ENCODE data around the gene FABP3. TPM values are rescaled to one million over a fixed set of nuclear protein-coding genes. Genes with fewer than 3 reads are reported as not detected.
A peak's percentile ranks its signal among the peaks of the same experiment; 100 is the strongest.

FABP3 gene
- total RNA-seq, 1 donor from 2014 or later, result 1.1 TPM

DNA sequence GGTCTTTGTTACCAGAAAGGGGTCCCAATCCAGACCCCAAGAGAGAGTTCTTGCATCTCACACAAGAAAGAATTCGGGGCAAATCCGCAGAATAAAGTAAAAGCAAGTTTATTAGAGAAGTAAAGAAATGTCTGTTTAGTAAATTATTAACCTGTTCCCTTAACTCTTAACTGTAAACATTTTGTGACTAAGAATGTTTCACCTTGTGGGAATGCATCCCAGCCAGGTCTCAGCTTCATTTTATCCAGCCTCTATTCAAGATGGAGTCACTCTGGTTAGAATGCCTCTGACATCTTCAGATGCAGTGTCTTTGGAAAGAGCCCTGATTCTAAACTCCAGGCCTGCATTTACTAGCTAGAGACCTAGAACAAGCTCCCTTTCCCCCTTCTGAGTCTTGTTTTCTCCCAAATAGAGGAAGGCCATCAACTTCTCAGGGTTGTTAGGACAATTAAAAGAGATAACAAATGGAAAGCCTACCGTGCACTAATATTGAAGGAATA is 4.5 kb upstream of the FABP3 start:
- TF ChIP-seq, protein P1, sequence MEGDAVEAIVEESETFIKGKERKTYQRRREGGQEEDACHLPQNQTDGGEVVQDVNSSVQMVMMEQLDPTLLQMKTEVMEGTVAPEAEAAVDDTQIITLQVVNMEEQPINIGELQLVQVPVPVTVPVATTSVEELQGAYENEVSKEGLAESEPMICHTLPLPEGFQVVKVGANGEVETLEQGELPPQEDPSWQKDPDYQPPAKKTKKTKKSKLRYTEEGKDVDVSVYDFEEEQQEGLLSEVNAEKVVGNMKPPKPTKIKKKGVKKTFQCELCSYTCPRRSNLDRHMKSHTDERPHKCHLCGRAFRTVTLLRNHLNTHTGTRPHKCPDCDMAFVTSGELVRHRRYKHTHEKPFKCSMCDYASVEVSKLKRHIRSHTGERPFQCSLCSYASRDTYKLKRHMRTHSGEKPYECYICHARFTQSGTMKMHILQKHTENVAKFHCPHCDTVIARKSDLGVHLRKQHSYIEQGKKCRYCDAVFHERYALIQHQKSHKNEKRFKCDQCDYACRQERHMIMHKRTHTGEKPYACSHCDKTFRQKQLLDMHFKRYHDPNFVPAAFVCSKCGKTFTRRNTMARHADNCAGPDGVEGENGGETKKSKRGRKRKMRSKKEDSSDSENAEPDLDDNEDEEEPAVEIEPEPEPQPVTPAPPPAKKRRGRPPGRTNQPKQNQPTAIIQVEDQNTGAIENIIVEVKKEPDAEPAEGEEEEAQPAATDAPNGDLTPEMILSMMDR (IDR thresholded peaks at IDR 0.05; ENCODE audit: unreplicated experiment), result no peak
- Mint-ChIP-seq H3K27me3 (ENCODE audit: unreplicated experiment) (peaks cover 3% of the 10 kb centered on the region), H3K4me3 (ENCODE audit: unreplicated experiment) (no peak overlapping the region), H3K4me1 (ENCODE audit: unreplicated experiment) (peaks cover 13% of the 10 kb centered on the region), H3K9me3 (ENCODE audit: unreplicated experiment) (no peaks in the 10 kb centered on the region), H3K36me3 (ENCODE audit: low read depth, unreplicated experiment) (no peaks in the 10 kb centered on the region), H3K27ac (ENCODE audit: unreplicated experiment) (no peak overlapping the region)
- no peak for DNase-seq (ENCODE audit: low spot score)

DNA sequence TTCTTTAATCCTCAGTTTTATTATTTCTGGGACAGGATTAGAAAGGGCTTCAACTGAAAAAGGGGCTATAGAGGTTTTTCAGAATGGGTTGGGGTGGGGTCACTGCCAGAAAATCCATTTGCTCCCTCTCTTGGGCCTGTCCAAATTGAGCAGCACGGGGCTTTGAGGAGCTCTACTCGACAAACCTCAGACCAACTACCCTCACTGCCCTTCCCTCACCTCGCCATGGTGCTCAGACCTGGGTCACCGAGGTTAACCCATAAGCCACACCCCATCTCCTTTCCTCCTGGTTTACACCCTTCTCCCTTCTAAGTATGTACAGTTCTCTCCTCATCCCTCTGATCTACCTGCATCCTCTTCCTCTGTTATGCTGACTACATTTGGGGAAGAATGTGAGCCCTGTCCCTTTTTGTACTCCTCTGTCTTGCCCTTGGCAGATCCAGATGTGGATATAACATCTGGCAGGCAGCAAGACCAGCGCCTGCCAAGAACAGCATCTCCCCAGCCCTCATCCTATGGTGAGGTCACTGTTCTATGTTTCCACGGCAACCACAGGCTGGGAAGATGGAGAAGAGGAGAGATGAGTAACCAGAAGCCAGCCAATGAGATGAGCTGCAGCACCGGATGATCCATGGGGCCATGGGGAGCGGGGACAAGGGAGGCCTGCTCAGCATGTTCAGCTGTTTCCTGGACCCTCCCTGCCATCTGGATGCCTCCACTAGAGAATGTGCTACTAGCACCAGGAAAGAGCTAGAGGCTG is 3.7 kb upstream of the FABP3 start:
- Mint-ChIP-seq H3K27ac (ENCODE audit: unreplicated experiment) (no peak overlapping the region), H3K36me3 (ENCODE audit: low read depth, unreplicated experiment) (no peaks in the 10 kb centered on the region), H3K4me1 (ENCODE audit: unreplicated experiment) (peaks cover 17% of the 10 kb centered on the region), H3K4me3 (ENCODE audit: unreplicated experiment) (no peak overlapping the region), H3K27me3 (ENCODE audit: unreplicated experiment) (peaks cover 7% of the 10 kb centered on the region), H3K9me3 (ENCODE audit: unreplicated experiment) (no peaks in the 10 kb centered on the region)
- DNase-seq (ENCODE audit: low spot score), result peak; percentile 42
- TF ChIP-seq, protein P1 (IDR thresholded peaks at IDR 0.05; ENCODE audit: unreplicated experiment), result no peak

DNA sequence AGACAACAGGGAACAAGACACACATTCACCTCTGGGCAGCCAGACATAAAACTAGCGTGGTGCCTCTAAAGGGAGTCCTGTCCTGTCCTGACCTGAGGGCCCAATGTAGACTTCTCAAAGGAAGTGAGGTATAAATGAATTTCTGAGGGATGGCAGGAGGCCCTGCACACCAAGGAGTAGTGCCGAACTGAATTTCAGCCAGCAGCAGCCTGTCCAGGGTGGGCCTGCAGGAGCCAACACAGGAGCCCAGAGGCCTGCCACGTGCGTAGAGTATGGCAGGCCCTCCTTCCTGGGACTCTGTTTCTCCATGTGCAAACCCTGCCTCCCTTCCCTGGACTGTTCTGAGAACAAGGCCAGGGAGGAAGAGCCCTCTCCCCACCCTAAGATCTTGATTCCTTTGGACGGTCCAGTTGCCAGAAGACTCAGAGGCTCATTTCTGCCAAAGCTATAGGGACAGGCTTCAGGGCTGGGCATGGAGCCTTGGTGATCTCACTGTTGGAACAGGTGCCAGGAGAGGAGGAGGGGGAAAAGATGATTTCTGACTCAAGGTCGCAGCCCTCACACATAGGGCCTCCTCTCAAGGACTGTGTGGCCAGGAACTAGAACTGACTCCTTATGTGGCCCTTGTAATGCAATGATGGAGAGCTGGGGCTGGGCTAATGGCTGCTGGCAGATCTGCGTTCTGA is 1.8 kb upstream of the FABP3 start:
- no peaks in the 10 kb centered on the region for H3K36me3 Mint-ChIP-seq (ENCODE audit: low read depth, unreplicated experiment)
- H3K4me1 Mint-ChIP-seq (ENCODE audit: unreplicated experiment), result peaks cover 11% of the 10 kb centered on the region
- H3K27me3 Mint-ChIP-seq (ENCODE audit: unreplicated experiment), result peaks cover 11% of the 10 kb centered on the region
- TF ChIP-seq, protein P1 (IDR thresholded peaks at IDR 0.05; ENCODE audit: unreplicated experiment), result no peak
- no peaks in the 10 kb centered on the region for H3K9me3 Mint-ChIP-seq (ENCODE audit: unreplicated experiment)
- no peak for DNase-seq (ENCODE audit: low spot score)
- H3K4me3 Mint-ChIP-seq (ENCODE audit: unreplicated experiment), result no peak overlapping the region
- H3K27ac Mint-ChIP-seq (ENCODE audit: unreplicated experiment), result no peak overlapping the region

DNA sequence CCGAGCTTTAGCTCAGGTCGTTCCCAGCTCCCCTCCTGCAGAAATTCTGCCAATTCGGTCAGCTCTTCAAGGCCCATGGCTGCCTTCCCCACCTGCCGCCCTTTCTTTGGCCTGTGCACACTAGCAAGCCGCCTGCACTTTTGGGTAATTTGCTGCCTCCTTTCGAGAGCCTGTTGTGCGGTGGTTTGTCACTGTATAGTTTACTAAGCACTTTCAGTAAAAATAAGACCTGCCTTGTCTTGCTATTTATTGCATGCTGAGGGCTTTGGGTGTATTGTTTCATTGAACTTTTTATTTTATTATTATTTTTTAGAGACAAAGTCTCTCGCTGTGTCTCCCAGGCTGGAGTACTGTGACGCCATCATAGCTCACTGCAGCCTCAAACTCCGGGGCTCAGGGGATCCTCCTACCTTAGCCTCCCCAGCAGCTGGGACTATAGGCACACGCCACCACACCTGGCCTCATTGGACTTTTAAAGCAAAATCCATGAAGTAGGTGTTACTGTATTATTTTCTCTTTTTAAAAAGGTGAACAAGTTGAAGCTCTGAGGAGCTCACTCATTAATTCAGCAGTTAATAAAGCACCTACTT is 1.1 kb upstream of the FABP3 start:
- Mint-ChIP-seq H3K4me1 (ENCODE audit: unreplicated experiment) (peaks cover 9% of the 10 kb centered on the region), H3K36me3 (ENCODE audit: low read depth, unreplicated experiment) (no peaks in the 10 kb centered on the region), H3K9me3 (ENCODE audit: unreplicated experiment) (no peaks in the 10 kb centered on the region), H3K27me3 (ENCODE audit: unreplicated experiment) (peaks cover 11% of the 10 kb centered on the region), H3K27ac (ENCODE audit: unreplicated experiment) (no peak overlapping the region), H3K4me3 (ENCODE audit: unreplicated experiment) (no peak overlapping the region)
- TF ChIP-seq, protein P1 (IDR thresholded peaks at IDR 0.05; ENCODE audit: unreplicated experiment), result no peak
- no peak for DNase-seq (ENCODE audit: low spot score)

DNA sequence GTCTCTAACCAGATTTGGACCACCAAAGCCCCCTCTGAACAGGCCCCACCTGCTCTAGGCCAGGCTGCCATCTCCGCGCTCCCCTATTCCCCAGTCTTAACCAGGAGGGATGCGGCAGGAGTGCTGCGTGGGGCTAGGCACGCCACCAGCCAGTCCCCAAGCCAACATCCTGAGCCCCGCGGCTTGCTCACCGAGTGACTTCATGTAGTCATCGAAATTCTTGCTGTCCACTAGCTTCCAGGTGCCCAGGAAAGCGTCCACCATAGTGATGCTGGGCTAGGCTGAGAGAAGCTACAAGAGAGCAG is 173 bp downstream of the FABP3 start:
- Mint-ChIP-seq H3K4me1 (ENCODE audit: unreplicated experiment) (peaks cover 9% of the 10 kb centered on the region), H3K4me3 (ENCODE audit: unreplicated experiment) (peak overlapping the region; percentile 45), H3K36me3 (ENCODE audit: low read depth, unreplicated experiment) (peaks cover 4% of the 10 kb centered on the region), H3K27me3 (ENCODE audit: unreplicated experiment) (peaks cover 11% of the 10 kb centered on the region), H3K9me3 (ENCODE audit: unreplicated experiment) (no peaks in the 10 kb centered on the region), H3K27ac (ENCODE audit: unreplicated experiment) (no peak overlapping the region)
- DNase-seq (ENCODE audit: low spot score), result no peak
- TF ChIP-seq, protein P1 (IDR thresholded peaks at IDR 0.05; ENCODE audit: unreplicated experiment), result no peak

Measured in endothelial cell (in vitro differentiated cells).